Pancreas (tissue), 10 donors: ENCODE measurements around the gene CABLES1. TPM values are rescaled to one million over a fixed set of nuclear protein-coding genes. Genes with fewer than 3 reads are reported as not detected.

Experiments used
- ATAC-seq, 4 donors: fragments of 200-7000 bp; cut with Tn5 transposase; one replicate each; pipeline versions ENCODE4 v1.8.0 to v1.9.1; 2020; ENCODE audit warnings: mild to moderate bottlenecking in 4 of 4, moderate library complexity in 4 of 4
- DNase-seq, 6 donors: peaks; one replicate each; pipeline ENCODE4 v3.0.0-alpha.2; 2020
- FAIRE-seq: peaks from 2 replicates; lab custom pipeline; 2012; peaks lifted over from hg19 to GRCh38; lab: Jason Lieb, UNC
- H3K27ac ChIP-seq, 4 donors: fragments of 200-600 bp; sonication (generic); 1 replicate in 3 of 4; 2 replicates in 1 of 4; pipeline versions ENCODE4 v1.5.0 to v1.8.0; 2020
- H3K27me3 ChIP-seq, 4 donors: fragments of 200-600 bp; one replicate each; pipeline ENCODE4 v1.8.0; 2021
- H3K36me3 ChIP-seq, 3 donors: fragments of 200-600 bp; sonication (generic) in 1 of 3; one replicate each; pipeline versions ENCODE4 v1.5.0 to v1.8.0; 2020 to 2021
- H3K4me1 ChIP-seq, 3 donors: fragments of 200-600 bp; one replicate each; pipeline ENCODE4 v1.8.0; 2021
- H3K4me3 ChIP-seq, 4 donors: fragments of 200-600 bp; sonication (generic) in 2 of 4; one replicate each; pipeline versions ENCODE4 v1.5.0 to v1.8.0; 2020 to 2021
- H3K9me3 ChIP-seq, 4 donors: fragments of 200-600 bp; one replicate each; pipeline ENCODE4 v1.8.0; 2021
- WGBS, 2 donors: extraction: QIAGEN DNeasy Blood & Tissue Kit; methylation state at CpG; one replicate each; pipeline ENCODE4 v1.1.7; 2013; 5-methylcytosine and 5-hydroxymethylcytosine counted together
- intact Hi-C, 3 donors: fragments of 100-400 bp; cut with DNase I; formaldehyde crosslinking; loops; one replicate each; pipeline versions ENCODE4 v1.11.1 to v1.14.2; 2022
- polyA plus RNA-seq, 2 donors: library from polyadenylated mRNA; stranded (reverse); fragments of 200-250 nt; gene quantifications; one replicate each; pipeline ENCODE4 v1.2.3, GENCODE V29; 2013
- total RNA-seq, 6 donors: library from RNA; stranded (reverse); fragmentation: NEBNext Ultra II Directional in 4 of 6; extraction: Animal tissue kit (Norgen Biotek cat#: 25700) in 4 of 6; gene quantifications; one replicate each; pipeline versions ENCODE4 v1.2.1 to v1.2.4, GENCODE V29; 2021 to 2023
- TF ChIP-seq, protein P1 (sequence below), 4 donors: fragments of 200-600 bp; sonication (generic) in 3 of 4; IDR thresholded peaks; one replicate each; pipeline versions ENCODE4 v1.5.0 to v1.8.0; 2021; ENCODE audit warnings: antibody characterized with exemption in 4 of 4
- donor health status: healthy with polysubstance abuse.
- donor health status: DM: no; HTN: no; CAD: no; lungs with moderate emphysema.
- donor health status: DM: no; HTN: no; CAD: no.
- donor health status: control.
- donor health status: control.
- donor health status: Bipolar disorder and iron deficiency.
- donor health status: DM: yes; HTN: yes; CAD: no.
- donor health status: DM: no; HTN: no; CAD: no.
- donor health status: DM: no; HTN: no; CAD: no.
- donor health status: DM: yes; HTN: yes; CAD: no.

CABLES1 gene
- total and polyA plus RNA-seq, 8 donors, result 2.0 to 5.7 (median 3.2) TPM

DNA sequence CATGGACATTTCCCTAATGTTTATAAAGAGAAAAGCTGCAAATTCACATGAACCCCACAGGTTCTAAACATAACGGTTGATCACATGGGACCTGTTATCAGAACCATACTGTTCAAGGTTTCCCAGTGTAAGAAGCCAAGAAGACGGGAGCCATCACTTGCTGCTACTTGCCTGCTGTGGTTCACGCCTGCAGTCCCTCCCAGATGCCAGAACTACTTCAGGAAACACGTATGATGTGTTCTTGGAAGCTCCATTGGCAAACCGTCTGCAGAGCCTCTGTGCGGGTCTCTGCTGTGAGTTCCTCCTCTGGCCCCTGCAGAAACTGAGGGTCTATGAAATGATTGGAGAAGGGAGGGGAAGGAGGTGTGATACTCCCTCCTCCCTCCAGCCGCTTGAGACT, 75.2 kb downstream of the CABLES1 start:
- H3K4me3 ChIP-seq, result no peak overlapping the region
- no peak for ATAC-seq

GRCh38 chr18:23211146-23211545, 75.9 kb downstream of the CABLES1 start:
- no peak for DNase-seq
- TF ChIP-seq, protein P1, sequence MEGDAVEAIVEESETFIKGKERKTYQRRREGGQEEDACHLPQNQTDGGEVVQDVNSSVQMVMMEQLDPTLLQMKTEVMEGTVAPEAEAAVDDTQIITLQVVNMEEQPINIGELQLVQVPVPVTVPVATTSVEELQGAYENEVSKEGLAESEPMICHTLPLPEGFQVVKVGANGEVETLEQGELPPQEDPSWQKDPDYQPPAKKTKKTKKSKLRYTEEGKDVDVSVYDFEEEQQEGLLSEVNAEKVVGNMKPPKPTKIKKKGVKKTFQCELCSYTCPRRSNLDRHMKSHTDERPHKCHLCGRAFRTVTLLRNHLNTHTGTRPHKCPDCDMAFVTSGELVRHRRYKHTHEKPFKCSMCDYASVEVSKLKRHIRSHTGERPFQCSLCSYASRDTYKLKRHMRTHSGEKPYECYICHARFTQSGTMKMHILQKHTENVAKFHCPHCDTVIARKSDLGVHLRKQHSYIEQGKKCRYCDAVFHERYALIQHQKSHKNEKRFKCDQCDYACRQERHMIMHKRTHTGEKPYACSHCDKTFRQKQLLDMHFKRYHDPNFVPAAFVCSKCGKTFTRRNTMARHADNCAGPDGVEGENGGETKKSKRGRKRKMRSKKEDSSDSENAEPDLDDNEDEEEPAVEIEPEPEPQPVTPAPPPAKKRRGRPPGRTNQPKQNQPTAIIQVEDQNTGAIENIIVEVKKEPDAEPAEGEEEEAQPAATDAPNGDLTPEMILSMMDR (IDR thresholded peaks at IDR 0.05), result no peak
- Histone ChIP-seq H3K4me1 (no peaks in the 10 kb centered on the region), H3K27ac (no peak overlapping the region), H3K36me3 (no peaks in the 10 kb centered on the region), H3K4me3 (no peak overlapping the region), H3K27me3 (no peaks in the 10 kb centered on the region), H3K9me3 (no peaks in the 10 kb centered on the region)
- no peak for FAIRE-seq
- no peak for ATAC-seq
- intact Hi-C loops, result no loop called here
- WGBS, 2 donors, result 91 to 98% methylated on average over 3 of the region's 3 CpGs

More for the DNA sequence above, 75.2 kb downstream of the CABLES1 start:
- H3K36me3 ChIP-seq, result no peaks in the 10 kb centered on the region
- no peaks in the 10 kb centered on the region for H3K27me3 ChIP-seq
- no peak overlapping the region for H3K27ac ChIP-seq
- WGBS, 2 donors, result 77 to 80% methylated on average over 7 of the region's 7 CpGs
- no peak for DNase-seq
- no peaks in the 10 kb centered on the region for H3K4me1 ChIP-seq
- TF ChIP-seq, protein P1 (IDR thresholded peaks at IDR 0.05), result no peak
- H3K9me3 ChIP-seq, result no peaks in the 10 kb centered on the region
- no peak for FAIRE-seq
- intact Hi-C loops, result no loop called here

DNA sequence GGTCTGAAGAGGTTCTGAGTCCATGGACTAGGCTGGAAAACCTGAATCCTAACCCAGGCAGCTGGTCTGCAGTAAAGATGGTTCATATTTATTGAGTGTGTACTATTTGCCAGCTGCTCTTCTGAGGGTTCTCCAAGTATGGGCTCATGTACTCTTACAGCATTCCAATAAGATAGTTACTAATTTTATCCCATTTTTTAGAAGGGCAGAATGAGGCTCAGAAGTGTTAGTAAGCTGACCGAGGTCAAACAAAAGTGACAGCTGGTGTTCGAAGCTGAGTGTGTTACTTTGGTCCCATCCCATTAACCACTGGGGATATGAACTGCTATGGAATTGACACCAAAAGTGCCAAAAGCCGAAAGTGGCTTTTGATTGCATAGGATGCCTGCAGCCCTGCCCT, 76.9 kb downstream of the CABLES1 start:
- DNase-seq, result no peak
- no peak for ATAC-seq
- WGBS, 2 donors, result 95 to 97% methylated on average over 3 of the region's 3 CpGs
- no peaks in the 10 kb centered on the region for H3K4me1 ChIP-seq
- no peak overlapping the region for H3K4me3 ChIP-seq
- H3K36me3 ChIP-seq, result no peaks in the 10 kb centered on the region
- no peaks in the 10 kb centered on the region for H3K27me3 ChIP-seq
- H3K27ac ChIP-seq, result no peak overlapping the region
- TF ChIP-seq, protein P1 (IDR thresholded peaks at IDR 0.05), result no peak
- FAIRE-seq, result no peak
- intact Hi-C loops, result no loop called here
- no peaks in the 10 kb centered on the region for H3K9me3 ChIP-seq

- intact Hi-C loops, result no loop called here
- no peak for ATAC-seq
Measured at GRCh38 chr18:23213200-23213599, 77.9 kb downstream of the CABLES1 start.

GRCh38 chr18:23217781-23218180, 82.5 kb downstream of the CABLES1 start:
- Histone ChIP-seq H3K9me3 (no peaks in the 10 kb centered on the region), H3K36me3 (no peaks in the 10 kb centered on the region), H3K4me3 (no peak overlapping the region), H3K27me3 (no peaks in the 10 kb centered on the region), H3K27ac (no peak overlapping the region), H3K4me1 (no peaks in the 10 kb centered on the region)
- no peak for FAIRE-seq
- TF ChIP-seq, protein P1 (IDR thresholded peaks at IDR 0.05), result no peak
- DNase-seq, result no peak
- no peak for ATAC-seq
- 90 to 97% methylated on average over 11 of the region's 11 CpGs for WGBS, 2 donors
- intact Hi-C loops, result no loop called here

More at GRCh38 chr18:23213200-23213599, 77.9 kb downstream of the CABLES1 start:
- Histone ChIP-seq H3K27ac (no peak overlapping the region), H3K4me3 (no peak overlapping the region), H3K27me3 (no peaks in the 10 kb centered on the region), H3K4me1 (no peaks in the 10 kb centered on the region), H3K9me3 (no peaks in the 10 kb centered on the region), H3K36me3 (no peaks in the 10 kb centered on the region)
- TF ChIP-seq, protein P1 (IDR thresholded peaks at IDR 0.05), result no peak
- FAIRE-seq, result no peak
- DNase-seq, result no peak
